ENCODE results near the gene PLPP3. TPM values are rescaled to one million over a fixed set of nuclear protein-coding genes. Genes with fewer than 3 reads are reported as not detected.

The PLPP3 gene
- total and polyA plus RNA-seq, 3 experiments from 2014 or later: 0.22 to 0.24 TPM; not detected in 1

GRCh38 chr1:56550138-56550858, 29.1 kb downstream of the PLPP3 start:
- Histone ChIP-seq H3K27ac (ENCODE audit: low read depth, low read length) (no peak overlapping the region), H3K4me3 (ENCODE audit: low read length) (no peak overlapping the region), H3K9me3 (ENCODE audit: low read length) (no peaks in the 10 kb centered on the region), H3K36me3 (ENCODE audit: insufficient read depth, low read length) (no peaks in the 10 kb centered on the region), H3K27me3 (ENCODE audit: insufficient read depth, low read length, poor library complexity, severe bottlenecking) (no peaks in the 10 kb centered on the region), H3K4me1 (ENCODE audit: insufficient read depth, low read length) (no peaks in the 10 kb centered on the region)
- Mint-ChIP-seq H3K36me3 (no peaks in the 10 kb centered on the region), H3K9me3 (peaks cover 0 to 4% (median 0%) of the 10 kb centered on the region in 5 donors), H3K27ac (no peak overlapping the region), H3K4me3 (no peak overlapping the region), H3K4me1 (no peaks in the 10 kb centered on the region), H3K27me3 (no peaks in the 10 kb centered on the region)
- ChIA-PET POLR2A (no interaction called here), CTCF (no interaction called here)
- no peak for DNase-seq

- DNase-seq: no peak
- no peak overlapping the region for H3K4me3 ChIP-seq (ENCODE audit: low read length)
- no peaks in the 10 kb centered on the region for H3K4me1 ChIP-seq (ENCODE audit: insufficient read depth, low read length)
- no peaks in the 10 kb centered on the region for H3K27me3 ChIP-seq (ENCODE audit: insufficient read depth, low read length, poor library complexity, severe bottlenecking)
- H3K9me3 ChIP-seq (ENCODE audit: low read length): no peaks in the 10 kb centered on the region
- ChIA-PET CTCF (no interaction called here), POLR2A (no interaction called here)
- H3K36me3 ChIP-seq (ENCODE audit: insufficient read depth, low read length): no peaks in the 10 kb centered on the region
- no peak overlapping the region for H3K27ac ChIP-seq (ENCODE audit: low read depth, low read length)
- Mint-ChIP-seq H3K4me1 (no peaks in the 10 kb centered on the region), H3K27me3 (no peaks in the 10 kb centered on the region), H3K36me3 (no peaks in the 10 kb centered on the region), H3K27ac (no peak overlapping the region), H3K4me3 (no peak overlapping the region), H3K9me3 (no peaks in the 10 kb centered on the region)
Measured at GRCh38 chr1:56548571-56548970, 30.8 kb downstream of the PLPP3 start.

- H3K4me3 Mint-ChIP-seq: no peak overlapping the region
- no peaks in the 10 kb centered on the region for H3K9me3 Mint-ChIP-seq
- H3K27me3 ChIP-seq (ENCODE audit: insufficient read depth, low read length, poor library complexity, severe bottlenecking): no peaks in the 10 kb centered on the region
- no peaks in the 10 kb centered on the region for H3K4me1 ChIP-seq (ENCODE audit: insufficient read depth, low read length)
- H3K27ac Mint-ChIP-seq: no peak overlapping the region
- no peaks in the 10 kb centered on the region for H3K36me3 Mint-ChIP-seq
- no peaks in the 10 kb centered on the region for H3K36me3 ChIP-seq (ENCODE audit: insufficient read depth, low read length)
- no peak overlapping the region for H3K4me3 ChIP-seq (ENCODE audit: low read length)
- no peak overlapping the region for H3K27ac ChIP-seq (ENCODE audit: low read depth, low read length)
- no peak for DNase-seq
- H3K27me3 Mint-ChIP-seq: no peaks in the 10 kb centered on the region
- CTCF ChIA-PET: no interaction called here
- H3K4me1 Mint-ChIP-seq: no peaks in the 10 kb centered on the region
- no peaks in the 10 kb centered on the region for H3K9me3 ChIP-seq (ENCODE audit: low read length)
- POLR2A ChIA-PET: no interaction called here
Measured at GRCh38 chr1:56547977-56548376, 31.4 kb downstream of the PLPP3 start.

- Mint-ChIP-seq H3K27me3 (no peaks in the 10 kb centered on the region), H3K36me3 (no peaks in the 10 kb centered on the region), H3K9me3 (no peaks in the 10 kb centered on the region), H3K4me1 (no peaks in the 10 kb centered on the region), H3K27ac (no peak overlapping the region), H3K4me3 (no peak overlapping the region)
- Histone ChIP-seq H3K4me1 (ENCODE audit: insufficient read depth, low read length) (no peaks in the 10 kb centered on the region), H3K36me3 (ENCODE audit: insufficient read depth, low read length) (no peaks in the 10 kb centered on the region), H3K4me3 (ENCODE audit: low read length) (no peak overlapping the region), H3K9me3 (ENCODE audit: low read length) (no peaks in the 10 kb centered on the region), H3K27me3 (ENCODE audit: insufficient read depth, low read length, poor library complexity, severe bottlenecking) (no peaks in the 10 kb centered on the region), H3K27ac (ENCODE audit: low read depth, low read length) (no peak overlapping the region)
- POLR2A ChIA-PET: no interaction called here
- no peak for DNase-seq
- CTCF ChIA-PET: no interaction called here
Measured at GRCh38 chr1:56547473-56547872, 31.9 kb downstream of the PLPP3 start.

GRCh38 chr1:56545711-56546110, 33.7 kb downstream of the PLPP3 start:
- Histone ChIP-seq H3K4me1 (ENCODE audit: insufficient read depth, low read length) (no peaks in the 10 kb centered on the region), H3K27ac (ENCODE audit: low read depth, low read length) (no peak overlapping the region), H3K36me3 (ENCODE audit: insufficient read depth, low read length) (no peaks in the 10 kb centered on the region), H3K4me3 (ENCODE audit: low read length) (no peak overlapping the region), H3K27me3 (ENCODE audit: insufficient read depth, low read length, poor library complexity, severe bottlenecking) (no peaks in the 10 kb centered on the region), H3K9me3 (ENCODE audit: low read length) (no peaks in the 10 kb centered on the region)
- Mint-ChIP-seq H3K36me3 (no peaks in the 10 kb centered on the region), H3K27me3 (no peaks in the 10 kb centered on the region), H3K27ac (no peak overlapping the region), H3K4me1 (no peaks in the 10 kb centered on the region), H3K9me3 (no peaks in the 10 kb centered on the region), H3K4me3 (no peak overlapping the region)
- CTCF ChIA-PET: no interaction called here
- DNase-seq: no peak
- POLR2A ChIA-PET: no interaction called here

GRCh38 chr1:56543783-56544612, 35.4 kb downstream of the PLPP3 start:
- no peak overlapping the region for H3K27ac ChIP-seq (ENCODE audit: low read depth, low read length)
- H3K9me3 ChIP-seq (ENCODE audit: low read length): no peaks in the 10 kb centered on the region
- no peak overlapping the region for H3K4me3 Mint-ChIP-seq
- no peaks in the 10 kb centered on the region for H3K4me1 Mint-ChIP-seq
- H3K4me3 ChIP-seq (ENCODE audit: low read length): no peak overlapping the region
- no peaks in the 10 kb centered on the region for H3K36me3 ChIP-seq (ENCODE audit: insufficient read depth, low read length)
- H3K9me3 Mint-ChIP-seq: no peaks in the 10 kb centered on the region
- no peak for DNase-seq
- no peaks in the 10 kb centered on the region for H3K4me1 ChIP-seq (ENCODE audit: insufficient read depth, low read length)
- H3K27ac Mint-ChIP-seq: no peak overlapping the region
- CTCF ChIA-PET: no interaction called here
- H3K36me3 Mint-ChIP-seq: no peaks in the 10 kb centered on the region
- H3K27me3 Mint-ChIP-seq: no peaks in the 10 kb centered on the region
- H3K27me3 ChIP-seq (ENCODE audit: insufficient read depth, low read length, poor library complexity, severe bottlenecking): no peaks in the 10 kb centered on the region
- POLR2A ChIA-PET: no interaction called here

- H3K27ac Mint-ChIP-seq: no peak overlapping the region
- CTCF ChIA-PET: no interaction called here
- POLR2A ChIA-PET: no interaction called here
Measured at GRCh38 chr1:56542651-56543050, 36.7 kb downstream of the PLPP3 start.

GRCh38 chr1:56541408-56541807, 38.0 kb downstream of the PLPP3 start:
- Mint-ChIP-seq H3K27me3 (peaks cover 0 to 3% of the 10 kb centered on the region in 2 donors), H3K9me3 (peaks cover 0 to 4% (median 0%) of the 10 kb centered on the region in 5 donors), H3K36me3 (no peaks in the 10 kb centered on the region), H3K4me3 (no peak overlapping the region), H3K4me1 (no peaks in the 10 kb centered on the region), H3K27ac (no peak overlapping the region)
- Histone ChIP-seq H3K27ac (ENCODE audit: low read depth, low read length) (no peak overlapping the region), H3K4me1 (ENCODE audit: insufficient read depth, low read length) (no peaks in the 10 kb centered on the region), H3K36me3 (ENCODE audit: insufficient read depth, low read length) (no peaks in the 10 kb centered on the region), H3K4me3 (ENCODE audit: low read length) (no peak overlapping the region), H3K27me3 (ENCODE audit: insufficient read depth, low read length, poor library complexity, severe bottlenecking) (no peaks in the 10 kb centered on the region), H3K9me3 (ENCODE audit: low read length) (no peaks in the 10 kb centered on the region)
- DNase-seq: no peak
- POLR2A ChIA-PET: no interaction called here
- CTCF ChIA-PET: no interaction called here

More at GRCh38 chr1:56542651-56543050, 36.7 kb downstream of the PLPP3 start:
- no peak overlapping the region for H3K27ac ChIP-seq (ENCODE audit: low read depth, low read length)
- H3K4me1 ChIP-seq (ENCODE audit: insufficient read depth, low read length): no peaks in the 10 kb centered on the region
- Mint-ChIP-seq H3K9me3 (peaks cover 0 to under 1% (median 0%) of the 10 kb centered on the region in 5 donors), H3K4me3 (no peak overlapping the region), H3K4me1 (no peaks in the 10 kb centered on the region), H3K27me3 (no peaks in the 10 kb centered on the region), H3K36me3 (no peaks in the 10 kb centered on the region)
- H3K9me3 ChIP-seq (ENCODE audit: low read length): no peaks in the 10 kb centered on the region
- H3K27me3 ChIP-seq (ENCODE audit: insufficient read depth, low read length, poor library complexity, severe bottlenecking): no peaks in the 10 kb centered on the region
- no peak overlapping the region for H3K4me3 ChIP-seq (ENCODE audit: low read length)
- no peak for DNase-seq
- no peaks in the 10 kb centered on the region for H3K36me3 ChIP-seq (ENCODE audit: insufficient read depth, low read length)

All from CD8-positive, alpha-beta memory T cell (primary cell).